Cardiac septum (tissue), 1 donor: ENCODE data around the gene GTSF1L. TPM values are rescaled to one million over a fixed set of nuclear protein-coding genes. Genes with fewer than 3 reads are reported as not detected.

Source experiments
- DNase-seq: peaks from one replicate; pipeline ENCODE4 v3.0.0-alpha.2; 2020; ENCODE audit warnings: low spot score
- intact Hi-C: fragments of 100-400 bp; cut with DNase I; formaldehyde crosslinking; loops from one replicate; pipeline ENCODE4 v1.14.0; 2022
- total RNA-seq: library from RNA; stranded (reverse); fragmentation: NEBNext Ultra II Directional; extraction: Animal tissue kit (Norgen Biotek cat#: 25700); gene quantifications from one replicate; pipeline ENCODE4 v1.2.1, GENCODE V29; 2021
- donor health status: DM: no; HTN: no; CAD: no.

The GTSF1L gene
- total RNA-seq, 1 donor from 2014 or later: not detected

- DNase-seq: no peak
- intact Hi-C loops: no loop called here
Observed at GRCh38 chr20:43682446-43682845, 44.4 kb downstream of the GTSF1L start.

- intact Hi-C loops: no loop called here
- DNase-seq: no peak
Observed at GRCh38 chr20:43681991-43682410, 44.8 kb downstream of the GTSF1L start.

- intact Hi-C loops: no loop called here
- DNase-seq: no peak
Observed at GRCh38 chr20:43681468-43681942, 45.3 kb downstream of the GTSF1L start.

GRCh38 chr20:43680981-43681380 lies 45.8 kb downstream of the GTSF1L start:
- intact Hi-C loops: no loop called here
- DNase-seq: no peak

GRCh38 chr20:43676368-43676767 lies 50.4 kb downstream of the GTSF1L start:
- DNase-seq: no peak
- intact Hi-C loops: no loop called here

Other genes starting within 250 kb of the GTSF1L start
- gene L3MBTL1, start 219.3 kb downstream of the GTSF1L start, total RNA-seq: 7.9 TPM
- gene SGK2, start 168.0 kb downstream of the GTSF1L start, total RNA-seq: 0.70 TPM
- 10.2 TPM for gene IFT52, start 136.1 kb downstream of the GTSF1L start, total RNA-seq
- 0.13 TPM for gene MYBL2, start 59.9 kb downstream of the GTSF1L start, total RNA-seq
- gene TOX2, start 187.8 kb upstream of the GTSF1L start, total RNA-seq: 1.4 TPM